Hippocampal formation (tissue), 2 donors: ENCODE results near the gene SF3A1.
A peak's percentile ranks its signal among the peaks of the same experiment; 100 is the strongest.
"Not testable (repeated sequence)": the region's sequence is repeated elsewhere in the genome, so short reads cannot be mapped to it uniquely, and the experiment has no call there.

ENCODE experiments used
- DNase-seq, 2 donors: peaks; one replicate each; lab custom pipeline; 2025; lab: John Stamatoyannopoulos, UW

The SF3A1 gene

GRCh38 chr22:30347255-30347892 lies 9.3 kb downstream of the SF3A1 start:
- no peak for DNase-seq

- no peak for DNase-seq
These were observed 12.1 kb downstream of the SF3A1 start for GRCh38 chr22:30344447-30345200.

- peak; percentile 80 to 89 for DNase-seq
These were observed 15.6 kb downstream of the SF3A1 start for GRCh38 chr22:30340911-30341685.

GRCh38 chr22:30338802-30339201 lies 17.9 kb downstream of the SF3A1 start:
- no peak for DNase-seq

GRCh38 chr22:30338341-30338740 lies 18.4 kb downstream of the SF3A1 start:
- DNase-seq: not testable (repeated sequence)

- no peak for DNase-seq
These were observed 19.3 kb downstream of the SF3A1 start for GRCh38 chr22:30337461-30337778.

GRCh38 chr22:30336752-30337460 lies 19.8 kb downstream of the SF3A1 start:
- DNase-seq: peak in 1 of 2 donors; percentile 25

GRCh38 chr22:30335236-30335635 lies 21.5 kb downstream of the SF3A1 start:
- DNase-seq: no peak

- DNase-seq: no peak
These were observed 22.0 kb downstream of the SF3A1 start for GRCh38 chr22:30334646-30335045.

- DNase-seq: no peak
These were observed 23.0 kb downstream of the SF3A1 start for GRCh38 chr22:30333707-30334087.

- no peak for DNase-seq
These were observed 23.5 kb downstream of the SF3A1 start for GRCh38 chr22:30332994-30333706.

- peak; percentile 35 to 36 for DNase-seq
These were observed 24.1 kb downstream of the SF3A1 start for GRCh38 chr22:30332551-30332950.

GRCh38 chr22:30328466-30329049 lies 28.1 kb downstream of the SF3A1 start:
- DNase-seq: no peak

GRCh38 chr22:30327864-30328345 lies 28.8 kb downstream of the SF3A1 start:
- DNase-seq: no peak

GRCh38 chr22:30326706-30327362 lies 29.9 kb downstream of the SF3A1 start, which contains the start of gene TBC1D10A:
TBC1D10A (minus strand) TSS chr22:30326941; CDS start chr22:30326881, 60 bp downstream.
- DNase-seq: peak; percentile 74 to 75

GRCh38 chr22:30326255-30326705 lies 30.4 kb downstream of the SF3A1 start:
- DNase-seq: no peak

GRCh38 chr22:30325724-30326254 lies 30.9 kb downstream of the SF3A1 start:
- DNase-seq: no peak

GRCh38 chr22:30325065-30325720 lies 31.5 kb downstream of the SF3A1 start:
- DNase-seq: no peak

GRCh38 chr22:30324014-30324730 lies 32.5 kb downstream of the SF3A1 start:
- DNase-seq: no peak
